GM18519 (cell line): ENCODE data around the gene S1PR5.
"Not testable (repeated sequence)": the region's sequence is repeated elsewhere in the genome, so short reads cannot be mapped to it uniquely, and the experiment has no call there.

Experiments
- ATAC-seq: cut with Tn5 transposase; IDR thresholded peaks from one replicate; pipeline ENCODE4 v1.9.1; 2021; ENCODE audit warnings: mild to moderate bottlenecking, moderate library complexity; ENCODE audit not compliant: unreplicated experiment, low FRiP score

Gene S1PR5, protein sequence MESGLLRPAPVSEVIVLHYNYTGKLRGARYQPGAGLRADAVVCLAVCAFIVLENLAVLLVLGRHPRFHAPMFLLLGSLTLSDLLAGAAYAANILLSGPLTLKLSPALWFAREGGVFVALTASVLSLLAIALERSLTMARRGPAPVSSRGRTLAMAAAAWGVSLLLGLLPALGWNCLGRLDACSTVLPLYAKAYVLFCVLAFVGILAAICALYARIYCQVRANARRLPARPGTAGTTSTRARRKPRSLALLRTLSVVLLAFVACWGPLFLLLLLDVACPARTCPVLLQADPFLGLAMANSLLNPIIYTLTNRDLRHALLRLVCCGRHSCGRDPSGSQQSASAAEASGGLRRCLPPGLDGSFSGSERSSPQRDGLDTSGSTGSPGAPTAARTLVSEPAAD

DNA sequence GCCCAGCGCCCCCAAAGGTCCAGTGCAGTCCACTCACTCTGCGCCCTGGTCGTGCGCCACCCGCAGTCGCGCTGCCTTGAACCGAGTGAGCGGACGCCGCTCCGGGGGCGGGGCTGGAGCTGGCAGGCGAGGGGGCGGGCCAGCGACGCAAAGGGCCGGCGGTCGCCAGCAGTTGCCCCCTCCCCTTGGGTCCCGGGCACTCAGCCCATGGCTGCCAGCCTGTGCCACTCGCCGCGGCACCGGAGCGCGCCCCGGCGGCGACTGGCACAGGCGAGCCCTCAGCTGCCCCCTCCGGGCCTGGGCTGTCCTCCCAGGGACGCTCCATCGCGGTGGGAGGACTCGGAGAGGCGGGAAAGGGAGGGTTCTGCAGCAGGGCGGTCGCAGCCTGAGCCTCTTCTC, at the start of gene S1PR5:
Gene S1PR5, minus strand, starts transcription at position 87 of the 399 bp plus-strand sequence. CDS start 2,436 bp downstream, outside the sequence.
- ATAC-seq, result no peak

DNA sequence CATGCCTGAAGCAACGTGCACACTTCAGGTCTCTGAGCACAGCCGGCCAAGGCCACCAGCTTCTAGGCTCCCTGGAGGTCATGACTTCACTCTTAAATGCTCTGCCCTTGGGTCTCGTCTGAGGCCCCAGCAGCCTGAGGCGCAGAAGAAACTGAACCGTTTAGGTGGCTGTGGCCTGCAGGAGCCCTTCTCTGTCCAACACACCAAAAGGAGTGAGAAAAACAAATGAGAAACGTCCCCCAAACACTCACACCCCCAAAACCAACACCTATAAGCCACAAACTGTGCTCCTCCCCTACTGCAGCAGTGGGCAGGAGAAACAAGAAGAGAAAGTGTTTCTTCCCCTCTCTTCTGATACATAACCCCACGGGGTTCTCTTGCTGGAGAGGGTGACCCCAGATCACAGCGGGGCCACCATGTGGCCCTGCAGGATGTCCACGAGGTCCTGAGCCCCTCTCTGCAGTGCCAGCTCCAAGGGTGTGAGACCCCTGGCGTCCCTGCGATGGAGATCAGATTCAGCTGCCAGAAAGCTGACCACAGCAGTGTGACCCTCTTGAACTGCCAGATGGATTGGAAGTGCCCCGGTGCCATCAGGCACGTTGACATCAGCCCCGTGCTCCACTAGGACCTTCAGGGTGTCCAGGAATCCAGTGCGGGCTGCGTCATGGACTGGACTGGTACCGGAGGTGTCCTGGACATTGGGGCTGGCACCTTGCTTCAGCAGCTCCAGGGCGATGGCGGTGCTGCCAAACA, 49.6 kb upstream of the S1PR5 start:
- no peak for ATAC-seq

DNA sequence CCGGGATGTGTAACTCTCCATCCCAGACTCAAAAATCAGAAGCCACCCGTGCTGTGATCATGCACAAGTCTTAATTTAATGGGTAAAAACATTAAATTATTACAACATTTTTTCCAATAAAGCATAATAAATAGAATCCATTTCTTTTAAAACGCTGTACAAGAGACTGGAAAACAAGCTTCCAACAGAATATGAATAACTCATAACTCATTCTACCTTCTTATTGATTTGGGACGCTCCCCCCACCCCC, 49.1 kb upstream of the S1PR5 start:
- no peak for ATAC-seq

DNA sequence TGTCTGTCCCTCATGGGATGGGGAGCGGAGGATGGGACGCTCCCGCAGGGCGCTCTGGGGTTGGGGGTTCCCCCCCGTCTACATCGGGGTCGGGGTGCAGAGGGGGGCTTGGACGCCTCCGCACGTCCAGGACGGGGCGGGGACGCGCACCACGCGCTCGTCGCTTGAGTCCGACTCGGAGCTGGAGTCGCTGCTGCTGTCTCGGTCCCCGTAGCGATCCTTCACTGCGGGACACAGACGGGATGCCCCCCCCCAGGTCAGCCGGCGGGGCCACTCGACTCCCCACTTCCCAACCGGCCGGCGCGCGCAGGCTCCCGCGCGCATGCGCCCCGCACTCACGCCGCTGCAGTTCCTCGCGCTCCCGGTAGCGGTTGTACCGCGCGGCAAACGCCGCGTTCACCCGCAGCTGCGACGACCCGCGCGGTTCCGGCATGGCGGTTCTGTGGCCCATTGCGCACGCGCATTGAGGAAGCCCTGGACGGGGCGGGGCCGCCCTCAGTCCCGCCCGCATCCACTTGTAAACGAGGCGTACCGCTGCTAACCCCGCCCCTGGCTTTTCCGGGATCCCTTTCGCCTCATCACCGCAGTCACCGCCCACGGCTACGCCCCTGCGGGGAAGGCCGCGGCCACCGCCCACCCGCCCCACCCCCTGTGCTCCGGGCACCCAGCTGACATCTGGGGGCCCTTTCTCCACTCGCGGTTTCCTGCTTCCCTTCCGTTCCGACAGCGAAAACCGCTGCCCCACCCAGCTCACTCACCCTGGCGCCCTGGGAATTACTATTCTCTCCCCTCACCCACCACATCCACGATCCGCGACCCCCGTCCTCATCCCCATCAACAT, 48.5 kb upstream of the S1PR5 start, which contains the start of gene KRI1:
Gene KRI1, minus strand, starts transcription at position 444 of the 841 bp plus-strand sequence. Its CDS starts 11 bp downstream, at position 433.
- peak; percentile 31 for ATAC-seq

DNA sequence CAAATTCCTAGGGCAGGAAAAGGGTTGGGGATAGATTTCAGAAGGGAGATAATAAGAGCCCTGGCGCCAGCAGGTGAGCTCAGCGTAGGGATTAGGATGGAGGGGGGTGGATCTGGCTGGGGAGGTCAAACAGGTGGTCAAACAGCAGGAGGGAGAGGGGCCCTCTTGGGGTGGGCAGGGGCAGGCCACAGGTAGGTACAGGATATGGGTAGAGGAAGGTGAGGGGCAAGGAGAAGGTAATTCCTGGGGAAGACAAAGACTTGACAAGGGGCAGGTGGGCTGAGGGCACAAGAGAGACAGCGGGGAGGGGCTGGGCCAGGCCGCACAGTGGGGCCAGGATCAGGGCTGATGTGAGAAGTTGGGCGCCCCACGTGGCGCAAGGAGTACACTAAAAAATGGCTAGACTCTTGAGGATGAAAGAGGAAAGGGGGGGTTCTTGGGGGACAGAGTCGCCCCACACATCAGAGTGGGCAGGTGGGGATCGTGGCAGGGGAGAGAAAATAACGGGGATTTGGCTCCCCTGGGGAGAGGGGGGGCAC, 47.9 kb upstream of the S1PR5 start:
- no peak for ATAC-seq

DNA sequence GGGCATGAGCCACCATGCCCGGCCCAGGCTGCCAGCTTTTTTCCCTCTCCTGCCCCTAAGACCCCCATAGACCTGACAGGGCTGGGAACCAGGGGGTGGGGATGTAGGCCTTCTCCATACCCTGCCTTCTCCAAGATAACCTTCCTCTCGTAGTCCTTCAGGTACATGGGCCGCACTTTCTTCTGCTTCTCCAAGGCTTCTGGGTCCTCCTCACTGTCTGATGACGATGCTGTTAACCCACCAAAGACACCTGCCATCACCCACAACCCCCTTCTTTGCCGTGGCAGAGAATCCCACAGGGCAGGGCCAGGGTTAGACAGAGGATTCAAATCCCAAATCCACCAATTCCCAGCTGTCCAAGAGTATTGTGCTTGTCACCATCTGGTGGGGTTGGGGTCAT, 45.4 kb upstream of the S1PR5 start:
- no peak for ATAC-seq

DNA sequence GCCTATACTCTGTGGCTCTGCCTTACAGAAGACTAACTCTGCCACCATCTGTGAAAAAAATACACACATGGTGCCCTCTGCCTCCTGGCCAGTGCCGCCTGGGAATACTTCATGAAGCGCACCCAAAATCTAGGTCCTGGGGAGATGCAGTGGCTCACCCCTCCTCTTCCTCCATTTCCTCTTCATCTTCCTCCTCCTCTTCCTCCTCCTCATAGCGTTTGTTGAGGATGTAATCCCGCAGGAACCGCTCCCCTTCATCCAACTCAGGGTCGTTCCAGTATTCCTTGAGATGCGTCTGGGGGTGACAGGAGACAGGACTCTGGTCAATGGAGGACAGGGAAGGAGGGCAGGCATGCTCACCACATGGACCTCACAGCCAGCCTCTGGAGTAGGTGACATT, 42.9 kb upstream of the S1PR5 start:
- no peak for ATAC-seq

DNA sequence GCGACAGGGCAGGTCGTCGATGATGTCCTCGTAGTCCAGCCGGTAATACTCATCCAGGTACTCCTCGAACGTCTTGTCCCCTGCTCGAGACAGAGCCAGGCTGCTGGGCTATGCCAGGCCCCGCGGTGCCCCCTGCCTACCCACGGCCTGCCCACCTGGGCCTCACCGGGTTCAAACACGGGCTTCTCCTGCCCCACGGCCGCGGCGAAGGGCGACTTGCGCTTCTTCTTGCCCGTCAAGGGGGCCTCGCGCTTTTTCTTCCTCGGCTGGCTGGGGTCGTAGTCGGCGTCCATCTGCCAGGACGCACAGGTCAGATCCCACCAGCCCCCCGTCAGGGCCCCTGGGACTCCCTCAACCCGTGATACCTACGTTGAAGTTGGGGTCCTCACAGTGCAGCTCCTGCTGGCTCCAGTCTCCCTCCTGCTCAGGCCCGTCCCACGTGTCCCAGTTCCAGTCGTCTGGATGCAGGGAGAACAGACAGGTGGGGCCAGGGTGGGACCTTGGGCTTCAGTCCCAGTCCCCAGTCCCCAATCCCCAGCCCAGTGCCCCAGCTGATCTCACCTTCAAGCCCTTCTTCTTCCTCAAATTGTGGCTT, 40.5 kb upstream of the S1PR5 start:
- no peak for ATAC-seq

DNA sequence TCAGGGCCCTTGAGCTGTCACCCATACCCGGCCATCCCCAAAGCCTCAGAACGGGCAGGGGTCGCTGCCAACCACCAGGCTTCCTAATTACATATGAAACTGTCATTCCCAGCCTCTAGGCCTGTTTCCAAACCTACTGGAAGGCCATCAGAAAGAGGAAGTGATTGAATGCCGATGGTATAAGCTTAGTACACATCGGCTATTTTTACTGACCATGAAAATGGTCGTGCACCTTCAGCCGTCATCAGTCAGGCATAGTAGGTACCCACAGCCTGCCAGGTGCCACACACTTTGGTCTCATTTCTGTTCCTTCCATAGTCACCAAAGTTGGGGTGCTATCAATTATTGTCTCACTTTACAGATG, 38.3 kb upstream of the S1PR5 start:
- no peak for ATAC-seq

DNA sequence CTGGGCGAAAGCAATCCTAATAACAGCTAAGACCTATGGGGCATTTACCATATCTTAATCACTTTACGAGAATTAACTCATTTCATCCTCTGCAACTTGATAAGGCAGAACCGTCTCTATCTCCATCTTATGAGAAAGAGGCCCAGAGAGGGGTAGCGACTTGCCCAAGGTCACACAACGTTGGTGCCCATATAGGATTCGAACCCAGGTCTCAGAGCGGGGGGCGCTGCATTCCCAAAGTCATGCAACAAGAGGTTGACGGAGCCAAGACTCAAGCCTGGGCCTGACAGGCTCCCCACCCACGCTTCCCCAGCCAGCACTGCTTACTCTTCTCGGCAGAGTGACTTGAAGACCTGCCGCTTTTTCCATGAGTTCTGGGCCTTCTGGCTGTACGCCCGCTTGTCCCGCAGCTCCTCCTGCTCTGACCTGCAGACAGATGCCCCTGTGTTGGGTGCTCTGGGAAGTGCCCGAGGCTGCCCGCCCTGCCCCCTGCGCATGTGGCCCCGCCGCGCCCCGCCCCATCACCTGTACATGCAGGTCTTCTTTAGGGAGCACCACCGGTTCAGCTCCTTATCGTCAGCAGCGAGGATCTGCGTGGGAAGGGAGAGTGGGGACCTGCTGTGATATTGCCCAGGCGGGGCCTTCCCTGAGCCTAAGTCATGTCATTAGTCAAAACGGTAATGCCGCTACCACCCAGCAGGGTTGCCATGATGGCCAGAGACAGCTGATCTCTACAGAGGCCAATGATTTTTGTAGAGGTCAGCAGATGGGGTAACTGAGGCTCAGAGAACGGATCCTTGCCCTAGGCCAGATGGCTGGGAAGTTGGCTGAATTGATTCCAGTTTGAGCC, 37.7 kb upstream of the S1PR5 start:
- ATAC-seq, result no peak

DNA sequence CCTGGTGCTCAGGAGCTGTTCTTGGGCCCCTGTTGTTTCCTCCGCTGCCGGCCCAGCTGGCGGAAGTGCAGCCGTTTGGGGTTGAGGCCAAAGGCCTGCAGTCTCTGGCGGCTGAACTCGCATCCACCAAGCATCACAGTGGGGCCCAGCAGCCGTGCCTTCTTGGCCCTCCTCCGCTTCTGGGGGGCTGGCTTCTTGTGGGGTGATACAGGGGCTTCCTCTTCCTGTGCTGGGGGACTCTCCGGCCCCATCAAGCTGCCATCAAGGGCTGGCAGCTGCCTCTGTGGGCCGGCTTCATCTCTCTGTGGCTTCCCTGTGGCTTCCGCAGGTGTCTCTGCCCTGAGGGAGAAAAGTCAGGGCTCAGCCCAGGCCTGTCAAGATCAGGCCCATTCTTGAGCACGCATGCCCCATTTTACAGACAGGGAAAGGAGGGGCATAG, 36.7 kb upstream of the S1PR5 start:
- ATAC-seq, result no peak

DNA sequence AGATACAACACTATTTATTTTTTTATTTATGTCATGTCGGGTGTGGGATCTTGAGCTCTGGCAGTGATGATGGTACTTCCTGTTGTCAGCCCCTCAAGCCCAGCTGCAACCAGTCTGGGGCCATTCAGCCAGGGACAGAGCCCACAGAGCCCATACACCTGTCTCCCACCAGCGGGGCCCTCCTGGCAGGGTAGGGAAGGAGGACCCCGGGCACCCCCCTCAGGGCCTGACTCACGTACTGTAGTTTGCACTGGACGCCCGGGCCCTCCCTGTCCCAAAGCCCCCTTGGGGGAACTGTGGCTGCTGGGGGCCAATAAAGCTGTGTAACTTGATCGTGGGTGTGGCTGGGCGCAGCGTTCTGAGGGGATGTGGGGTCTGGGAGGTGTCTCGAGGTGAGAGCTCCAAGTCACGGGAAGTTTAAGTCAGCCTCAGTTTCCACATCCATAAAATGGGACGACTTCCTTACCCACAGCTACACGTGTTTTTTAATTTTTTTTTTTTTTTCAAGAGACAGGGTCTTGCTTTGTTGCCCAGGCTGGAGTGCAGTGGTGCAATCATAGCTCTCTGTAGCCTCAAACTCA, 35.9 kb upstream of the S1PR5 start:
- no peak for ATAC-seq

DNA sequence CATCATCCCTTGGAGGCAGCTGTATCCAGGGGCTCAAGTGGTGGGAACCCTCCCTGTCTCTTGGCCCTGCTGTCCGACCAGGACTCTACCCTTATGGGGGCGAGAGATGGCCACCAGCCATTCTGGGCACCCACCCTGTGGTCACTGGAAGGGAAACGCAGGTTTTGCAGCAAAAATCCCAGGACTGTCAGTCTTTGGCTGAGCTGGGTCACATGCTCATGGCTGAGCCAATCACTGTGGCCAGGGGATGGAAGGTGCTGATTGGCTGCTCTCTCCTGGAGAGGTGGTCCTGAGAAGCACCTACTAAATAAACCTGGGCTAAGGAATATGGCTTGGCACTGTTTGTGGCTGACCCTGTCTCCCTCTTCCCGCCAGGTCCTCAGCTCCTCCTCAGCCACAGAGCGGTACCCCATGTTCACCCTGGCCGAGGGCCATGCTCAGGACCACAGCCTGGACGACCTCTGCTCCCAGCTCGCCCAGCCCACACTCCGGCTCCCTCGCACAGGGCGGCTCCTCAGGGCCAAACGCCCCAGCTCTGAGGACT, 35.3 kb upstream of the S1PR5 start:
- ATAC-seq, result no peak

DNA sequence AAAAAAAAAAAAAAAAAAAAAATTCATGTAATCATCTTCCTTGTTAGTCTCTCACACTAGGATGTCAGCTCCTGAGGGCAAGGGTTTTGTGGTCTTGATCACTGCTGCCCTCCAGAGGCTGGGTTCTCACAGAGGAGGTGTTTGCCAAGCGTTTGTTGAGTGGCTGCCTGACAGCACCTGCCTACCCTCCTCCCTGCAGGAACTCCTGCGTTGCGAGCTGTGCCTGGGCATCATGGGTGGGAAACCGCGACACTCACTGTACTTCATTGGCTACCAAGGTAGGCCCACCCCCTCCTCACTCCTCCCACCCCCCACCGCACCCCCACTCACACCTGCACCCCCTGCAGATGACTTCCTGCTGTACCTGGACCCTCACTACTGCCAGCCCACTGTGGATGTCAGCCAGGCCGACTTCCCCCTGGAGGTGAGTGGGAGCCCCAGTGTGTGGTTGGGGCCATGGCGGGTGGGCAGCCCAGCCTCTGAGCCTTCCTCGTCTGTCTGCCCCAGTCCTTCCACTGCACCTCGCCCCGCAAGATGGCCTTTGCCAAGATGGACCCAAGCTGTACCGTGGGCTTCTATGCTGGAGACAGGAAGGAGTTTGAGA, 34.6 kb upstream of the S1PR5 start:
- ATAC-seq, result no peak

DNA sequence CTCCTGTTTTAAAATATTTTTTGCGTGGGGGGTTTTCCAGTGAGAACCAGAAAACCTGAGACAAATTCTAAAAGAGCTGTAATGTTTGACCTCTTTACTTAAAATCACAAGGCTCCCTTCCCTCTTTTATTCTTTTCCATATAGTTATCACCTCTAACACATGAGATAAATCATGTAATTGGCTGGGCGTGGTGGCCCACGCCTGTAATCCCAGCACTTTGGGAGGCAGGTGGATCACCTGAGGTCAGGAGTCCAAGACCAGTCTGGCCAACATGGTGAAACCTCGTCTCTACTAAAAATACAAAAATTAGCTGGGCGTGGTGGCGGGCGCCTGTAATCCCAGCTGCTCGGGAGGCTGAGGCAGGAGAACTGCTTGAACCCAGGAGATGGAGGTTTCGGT, 33.8 kb upstream of the S1PR5 start:
- ATAC-seq, result not testable (repeated sequence)

DNA sequence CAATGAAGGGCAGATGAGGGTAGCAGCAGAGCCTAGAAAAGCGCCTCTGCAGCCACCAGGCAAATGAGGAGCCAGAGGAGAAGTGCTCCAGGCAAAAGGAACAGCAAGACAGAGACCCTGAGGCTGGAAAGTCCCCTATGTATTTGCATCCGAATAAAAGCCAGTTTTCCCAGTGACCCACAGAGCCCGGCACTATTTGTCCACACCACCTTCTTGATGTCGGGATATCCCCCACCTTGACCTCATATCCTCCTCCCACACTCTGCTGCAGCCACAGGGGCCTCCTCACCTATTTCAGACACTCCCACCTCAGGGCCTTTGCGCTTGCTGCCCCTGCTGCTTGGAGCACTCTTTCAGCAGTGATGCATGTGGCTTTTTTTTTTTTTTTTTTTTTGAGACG, 33.1 kb upstream of the S1PR5 start:
- no peak for ATAC-seq

DNA sequence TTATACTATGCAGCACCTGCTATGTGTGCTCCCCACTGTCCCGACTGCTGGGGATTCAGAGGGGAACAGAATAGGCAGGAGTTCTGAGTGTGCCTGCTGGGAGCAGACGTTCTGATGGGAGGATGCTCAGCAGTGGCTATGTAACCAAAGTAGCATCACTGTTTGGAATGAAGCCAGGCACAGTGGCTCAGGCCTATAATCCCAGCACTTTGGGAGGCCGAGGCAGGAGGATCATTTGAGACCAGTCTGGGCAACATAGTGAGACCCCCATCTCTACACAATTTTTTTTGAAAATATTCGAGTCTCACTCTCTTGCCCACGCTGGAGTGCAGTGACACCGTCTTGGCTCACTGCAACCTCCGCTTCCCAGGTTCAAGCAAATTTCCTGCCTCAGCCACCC, 32.5 kb upstream of the S1PR5 start:
- ATAC-seq, result no peak

DNA sequence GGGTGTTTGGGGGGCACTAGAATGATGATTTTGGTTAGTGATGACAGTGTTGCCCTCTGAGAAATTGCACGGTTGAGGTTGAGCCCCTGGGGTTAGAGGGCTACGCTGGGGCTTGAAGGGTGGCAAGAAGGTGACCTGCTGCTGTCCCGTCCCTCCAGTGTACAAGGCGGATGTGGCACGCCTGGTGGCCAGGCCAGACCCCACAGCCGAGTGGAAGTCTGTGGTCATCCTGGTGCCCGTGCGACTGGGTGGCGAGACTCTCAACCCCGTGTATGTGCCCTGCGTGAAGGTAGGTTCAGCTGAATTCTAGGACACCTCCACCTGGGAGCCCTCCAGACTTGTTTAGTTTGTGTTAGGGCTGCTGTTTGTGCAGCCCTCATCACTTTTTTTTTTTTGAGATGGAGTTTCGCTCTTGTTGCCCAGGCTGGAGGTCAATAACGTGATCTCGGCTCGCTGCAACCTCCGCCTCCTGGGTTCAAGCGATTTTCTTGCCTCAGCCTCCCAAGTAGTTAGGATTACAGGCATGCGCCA, 31.6 kb upstream of the S1PR5 start:
- ATAC-seq, result no peak
